ENCODE data around the gene ZNF423.

The ZNF423 gene

DNA sequence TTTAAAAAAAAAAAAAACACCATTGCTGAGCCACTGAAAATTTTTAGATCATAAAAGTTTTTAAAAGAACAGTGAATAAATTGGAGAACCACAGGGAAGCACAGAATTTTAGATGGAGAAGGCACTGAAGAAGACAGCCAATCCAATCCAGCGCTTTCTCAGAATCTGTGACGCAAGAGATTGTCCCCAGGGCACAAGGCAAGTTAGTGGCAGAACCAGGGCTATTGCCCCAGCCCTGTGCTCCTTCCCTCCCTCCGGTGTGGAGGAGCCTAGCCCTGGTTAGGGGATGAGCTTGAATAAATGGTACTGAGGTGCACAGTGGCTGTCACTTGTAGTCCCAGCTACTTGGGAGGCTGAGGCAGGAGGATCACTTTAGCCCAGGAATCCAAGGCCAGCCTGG, 108.3 kb downstream of the ZNF423 start:
- DNase-seq: no peak

DNA sequence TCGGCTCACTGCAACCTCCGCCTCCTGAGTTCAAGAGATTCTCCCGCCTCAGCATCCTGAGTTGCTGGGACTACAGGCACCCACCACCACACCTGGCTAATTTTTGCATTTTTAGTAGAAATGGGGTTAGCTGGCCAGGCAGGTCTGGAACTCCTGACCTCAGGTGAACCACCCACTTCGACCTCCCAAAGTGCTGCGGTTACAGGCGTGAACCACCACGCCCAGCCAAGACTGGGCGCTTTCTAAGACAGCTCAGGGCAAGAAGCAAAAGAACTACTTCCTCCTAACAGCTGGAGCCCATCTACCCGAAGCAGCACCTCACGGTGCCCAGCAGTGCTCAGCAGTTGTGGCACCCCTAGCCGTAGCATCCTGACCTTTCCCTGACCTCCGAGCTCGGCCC, 109.4 kb downstream of the ZNF423 start:
- no peak for DNase-seq

DNA sequence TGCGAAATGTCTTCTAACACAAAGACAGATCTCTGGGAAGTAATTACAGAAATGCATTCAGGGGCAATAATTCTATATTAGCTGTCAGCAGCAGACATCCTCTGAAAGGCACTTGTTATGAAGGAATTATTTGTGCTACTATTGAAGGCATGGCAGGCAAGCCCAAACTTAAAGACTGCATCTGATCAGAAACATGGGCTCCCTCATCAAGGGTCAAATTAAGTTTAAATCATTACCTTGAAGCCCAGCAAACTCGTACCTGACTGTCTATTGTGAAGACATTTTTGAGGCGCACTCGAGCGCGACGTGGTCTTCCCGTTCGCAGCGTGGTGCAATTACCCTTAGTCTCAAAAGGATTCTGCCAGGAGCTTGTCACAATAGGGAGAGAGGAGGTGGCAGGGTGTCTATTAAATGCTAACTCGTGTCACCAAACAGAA, 110.6 kb downstream of the ZNF423 start:
- DNase-seq: no peak

DNA sequence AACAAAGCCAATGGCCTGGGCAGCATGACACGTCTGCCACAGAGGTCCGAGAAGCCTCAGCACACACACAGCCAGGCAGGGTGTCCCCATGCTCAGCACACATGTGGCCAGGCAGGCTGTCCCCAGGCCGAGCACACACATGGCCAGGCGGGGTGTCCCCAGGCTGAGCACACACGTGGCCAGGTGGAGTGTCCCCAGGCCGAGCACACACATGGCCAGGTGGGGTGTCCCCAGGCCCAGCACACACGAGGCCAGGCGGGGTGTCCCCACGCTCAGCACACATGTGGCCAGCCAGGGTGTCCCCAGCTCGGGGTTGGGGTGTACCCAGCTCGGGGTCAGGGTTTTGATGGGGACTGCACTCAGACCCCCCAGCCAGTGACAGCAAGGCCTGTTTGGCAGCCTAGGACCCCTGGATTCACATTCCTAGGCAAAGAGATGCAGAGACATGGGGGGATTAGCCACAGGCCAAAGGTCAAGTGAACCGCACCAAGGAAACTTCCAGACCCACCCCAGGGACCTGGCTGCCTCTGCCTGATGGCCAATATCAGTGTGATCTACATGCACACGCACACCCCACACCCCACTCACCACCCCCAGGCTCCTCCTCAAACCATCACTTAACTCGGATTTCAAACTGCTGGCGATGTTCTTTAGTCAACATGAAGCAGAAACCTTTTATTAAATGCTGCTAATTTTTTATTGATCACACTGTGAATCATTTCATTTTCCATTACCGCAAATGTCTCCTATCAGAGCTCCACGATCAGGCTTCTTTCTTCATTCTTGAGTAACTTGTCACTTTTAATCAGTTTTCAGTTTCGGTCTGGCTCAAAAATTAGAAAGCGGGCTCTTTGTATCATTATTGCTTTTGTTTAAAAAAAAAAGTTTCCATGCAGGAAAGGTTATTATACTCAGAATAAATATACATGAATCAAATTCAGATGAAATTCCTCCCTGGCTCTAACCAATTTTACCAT, 111.4 kb downstream of the ZNF423 start:
- DNase-seq: no peak

DNA sequence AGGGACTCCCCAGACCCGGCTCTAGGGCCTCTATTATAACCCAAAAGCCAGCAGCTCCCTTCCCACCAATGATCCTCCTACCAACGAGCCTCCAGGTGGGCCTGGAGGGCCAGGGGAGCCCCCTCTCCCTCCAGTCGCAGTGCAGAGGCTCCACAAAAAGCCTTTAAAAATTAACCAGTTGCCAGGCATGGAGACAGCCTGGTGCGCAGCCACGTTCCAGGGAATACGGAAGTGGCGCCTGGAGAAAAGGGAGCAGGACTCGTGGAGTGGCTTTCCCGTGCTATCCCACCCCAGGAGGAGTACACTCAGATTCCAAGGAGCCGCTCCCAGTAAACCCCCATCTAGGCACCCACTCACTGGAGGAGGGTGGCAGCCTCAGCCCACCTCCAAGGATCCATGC, 112.3 kb downstream of the ZNF423 start:
- DNase-seq: no peak

DNA sequence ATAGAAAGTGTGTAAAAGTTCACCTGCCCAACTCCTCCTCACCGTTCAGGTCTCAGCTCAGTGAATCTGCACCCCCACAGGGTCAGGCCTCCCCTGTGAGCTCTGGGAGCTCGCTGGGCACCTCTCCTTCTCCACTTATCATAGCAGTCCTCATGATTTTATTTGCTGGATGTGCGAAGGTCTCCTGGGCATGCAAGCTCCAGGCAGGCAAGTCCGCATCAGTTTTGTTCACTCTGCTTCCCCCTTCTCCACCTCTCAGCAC, 112.8 kb downstream of the ZNF423 start:
- no peak for DNase-seq

DNA sequence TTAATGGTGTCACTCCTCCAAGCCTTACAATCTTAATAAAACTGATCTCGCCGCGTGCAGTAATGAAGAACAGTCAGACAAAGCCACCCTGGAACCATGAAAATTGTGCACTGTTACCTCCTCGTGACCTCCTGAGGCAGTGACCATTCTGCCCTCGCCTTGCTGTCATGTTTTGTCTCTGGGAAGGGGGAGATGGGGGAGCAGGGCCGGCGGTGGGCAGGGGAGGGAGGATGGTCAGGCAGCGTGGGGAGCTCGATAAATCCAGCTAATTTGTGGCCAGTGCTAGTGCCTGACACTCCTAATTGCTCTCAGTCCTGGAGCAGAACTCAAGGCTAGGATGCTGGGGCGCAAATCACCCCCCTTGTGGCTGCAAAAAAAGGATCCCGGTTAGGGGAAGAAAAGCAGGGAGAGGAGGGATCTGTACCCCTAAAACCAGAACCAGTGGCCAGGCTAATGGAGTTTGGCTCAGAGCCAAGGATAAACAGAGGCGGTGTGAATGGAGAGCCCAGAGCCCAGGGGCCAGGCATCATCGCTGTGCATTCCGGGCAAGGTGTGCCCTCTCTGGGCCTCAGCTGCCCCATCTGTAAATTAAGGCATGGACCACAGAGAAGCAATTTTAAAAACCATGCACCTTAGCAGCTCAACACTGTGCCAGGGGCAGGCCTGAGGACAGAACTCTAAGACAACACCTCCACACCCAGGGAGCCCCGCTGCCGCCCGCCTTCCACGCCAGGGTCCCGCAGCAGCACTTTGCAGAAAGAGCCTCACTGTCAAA, 113.3 kb downstream of the ZNF423 start:
- DNase-seq: no peak

DNA sequence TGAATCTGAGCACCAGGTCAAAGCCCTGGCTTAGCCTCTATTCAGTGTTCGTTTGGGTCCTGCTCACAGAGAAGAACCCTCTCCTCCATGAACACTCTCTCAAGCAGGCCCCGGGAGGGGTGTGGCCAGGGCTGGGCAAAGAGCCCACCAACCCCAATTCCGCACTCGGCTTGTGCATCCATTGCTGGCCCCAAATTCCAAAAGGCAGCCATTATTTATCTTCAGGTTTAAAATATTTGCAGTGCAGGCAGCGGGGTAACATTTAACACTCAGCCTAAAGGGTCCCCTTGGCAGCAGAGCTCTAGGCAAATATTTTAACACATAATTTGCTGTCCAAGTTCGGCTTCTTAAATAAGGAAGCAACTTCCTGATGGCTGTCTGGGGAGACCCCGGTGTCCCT, 115.7 kb downstream of the ZNF423 start:
- peak; percentile 83 for DNase-seq

DNA sequence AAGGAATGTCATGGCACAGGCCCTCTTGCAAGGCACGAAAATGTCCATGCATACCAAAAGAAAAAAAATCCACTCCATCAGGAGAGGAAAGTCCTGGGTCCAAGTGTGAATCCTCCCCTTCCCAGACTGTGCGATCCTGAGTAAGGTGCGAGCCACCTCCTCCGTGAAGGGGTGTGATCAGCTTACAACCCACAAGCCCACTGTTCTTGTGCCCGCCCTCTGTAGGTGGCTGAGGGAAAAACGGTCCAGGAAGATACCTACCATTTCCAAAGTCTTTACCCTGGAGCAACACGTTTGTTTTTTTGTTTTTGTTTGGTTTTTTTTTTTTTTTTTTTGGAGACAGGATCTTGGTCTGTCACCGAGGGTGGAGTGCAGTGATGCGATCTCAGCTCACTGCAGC, 116.5 kb downstream of the ZNF423 start:
- DNase-seq: no peak

DNA sequence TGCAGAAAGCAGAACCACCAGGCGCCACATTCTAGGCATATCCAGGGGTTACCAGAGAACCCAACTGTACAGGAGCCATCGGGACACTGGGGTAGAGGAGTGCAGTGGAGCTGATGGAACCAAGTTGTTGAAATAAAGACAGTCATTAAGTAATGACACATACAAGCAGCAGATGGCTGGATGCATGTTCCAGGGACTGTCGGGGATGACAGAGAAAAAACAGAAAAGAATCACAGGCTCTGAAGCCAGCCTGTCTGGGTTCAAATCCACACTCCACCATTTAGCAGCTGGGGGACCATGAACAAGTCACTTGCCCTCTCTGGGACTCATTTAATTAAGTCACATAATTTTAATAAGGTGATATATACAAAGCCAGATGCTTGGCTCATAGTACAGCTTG, 117.1 kb downstream of the ZNF423 start:
- DNase-seq: no peak

DNA sequence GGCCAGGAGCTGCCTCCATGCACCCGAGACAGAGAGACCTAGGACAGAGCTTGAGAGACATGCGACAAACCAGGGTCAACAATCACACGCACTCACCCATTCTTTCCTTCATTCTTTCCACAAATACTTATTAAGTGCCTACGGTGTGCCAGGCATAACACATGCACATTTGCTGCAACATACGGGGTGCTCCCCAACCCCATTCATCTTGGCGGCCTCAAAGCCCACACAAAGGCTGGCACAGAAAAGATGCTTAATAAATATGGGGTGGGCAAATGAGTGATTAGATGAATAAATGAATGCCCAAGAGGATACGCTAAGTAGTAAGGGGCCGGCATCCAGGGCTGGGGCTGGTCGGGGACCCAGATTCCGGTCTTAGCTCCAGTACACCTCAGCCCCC, 117.9 kb downstream of the ZNF423 start:
- DNase-seq: no peak

DNA sequence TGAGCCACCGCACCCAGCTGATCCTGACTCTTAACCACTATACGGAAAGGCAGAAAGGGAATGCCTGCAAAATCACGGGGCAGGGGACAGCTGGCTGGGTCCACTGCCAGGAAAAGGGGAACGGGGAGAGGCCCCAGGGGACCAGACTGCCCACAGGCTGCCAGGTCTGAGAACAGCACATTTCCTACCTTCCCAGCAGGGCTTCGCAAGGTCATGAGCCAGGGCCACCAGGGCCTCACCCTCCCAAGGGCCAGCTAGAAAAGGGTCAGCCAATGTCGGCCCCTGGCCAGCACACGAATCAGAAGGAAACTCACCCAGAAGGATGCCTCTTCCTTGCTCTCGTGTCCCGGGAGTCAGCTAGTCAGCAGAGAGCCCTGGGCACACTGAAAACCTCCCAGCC, 118.4 kb downstream of the ZNF423 start:
- DNase-seq: no peak

DNA sequence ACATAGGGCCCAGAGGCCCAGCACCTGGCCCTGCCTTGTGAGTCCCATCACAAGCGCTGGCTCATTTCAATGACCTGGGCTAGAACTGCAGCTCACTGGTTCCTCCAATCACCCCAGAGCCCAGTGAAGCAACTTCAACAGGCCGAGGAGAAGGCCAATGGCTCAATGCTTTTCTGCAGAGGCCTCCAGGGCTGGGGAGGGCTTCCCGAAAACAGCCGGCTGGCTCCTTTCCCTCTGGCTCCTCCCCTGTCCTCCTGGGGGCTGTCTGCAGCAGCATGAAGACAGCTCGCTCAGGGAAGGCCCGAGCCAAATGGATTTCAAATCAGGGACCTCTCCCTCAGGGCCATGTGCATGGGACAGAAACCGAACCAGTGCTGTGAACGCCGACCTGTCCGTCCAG, 121.6 kb downstream of the ZNF423 start:
- peak; percentile 66 for DNase-seq

DNA sequence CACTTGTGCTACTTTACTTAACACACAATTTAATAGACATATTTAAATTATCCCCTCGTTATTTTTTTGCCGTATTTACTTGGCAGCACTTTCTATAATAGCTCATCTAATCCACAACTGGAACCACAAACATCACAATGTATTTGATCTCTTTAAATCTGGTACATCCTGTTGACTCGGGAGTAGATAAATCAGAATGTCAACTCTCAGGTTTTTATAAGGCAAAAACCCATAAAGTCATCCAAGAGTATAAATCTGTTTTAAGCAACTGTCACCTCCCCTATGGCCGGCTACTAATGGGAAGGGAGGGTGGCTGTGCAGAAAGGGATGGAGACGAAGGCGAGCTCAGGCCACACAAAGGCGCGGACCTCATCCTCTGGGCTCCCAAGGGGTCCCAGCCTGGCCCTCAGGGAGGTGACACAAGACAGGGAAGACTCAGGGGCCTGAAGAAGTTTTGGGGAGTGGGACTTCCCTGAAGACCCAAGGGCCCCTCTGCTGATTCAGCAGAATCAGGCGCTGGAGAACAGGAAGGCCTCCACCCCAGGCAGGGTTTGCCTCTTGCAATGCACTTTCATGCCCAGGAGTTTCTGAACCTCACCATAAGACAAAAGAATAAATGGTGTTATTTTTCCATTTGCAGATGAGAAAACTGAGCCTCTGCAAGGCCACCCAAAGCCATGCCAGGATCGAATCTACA, 122.5 kb downstream of the ZNF423 start:
- no peak for DNase-seq

DNA sequence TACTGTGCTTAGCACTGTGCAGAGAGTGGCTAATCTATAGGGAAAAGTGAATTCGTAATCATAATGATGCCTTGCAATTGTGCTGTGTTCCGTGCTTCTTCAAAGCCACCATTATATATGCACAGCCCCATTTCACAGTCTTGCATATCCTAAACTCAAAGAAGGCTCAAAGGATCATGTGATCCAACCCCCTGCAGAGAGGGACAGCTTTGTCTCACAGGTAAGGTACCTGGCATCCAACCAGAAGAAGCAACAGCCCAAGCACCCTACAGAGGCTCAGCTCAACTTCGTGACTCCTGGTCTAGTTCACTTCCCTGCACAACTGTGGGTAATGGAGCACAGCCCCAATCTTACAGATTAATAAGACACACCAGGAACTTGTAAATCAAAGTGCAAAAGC, 124.0 kb downstream of the ZNF423 start:
- no peak for DNase-seq

DNA sequence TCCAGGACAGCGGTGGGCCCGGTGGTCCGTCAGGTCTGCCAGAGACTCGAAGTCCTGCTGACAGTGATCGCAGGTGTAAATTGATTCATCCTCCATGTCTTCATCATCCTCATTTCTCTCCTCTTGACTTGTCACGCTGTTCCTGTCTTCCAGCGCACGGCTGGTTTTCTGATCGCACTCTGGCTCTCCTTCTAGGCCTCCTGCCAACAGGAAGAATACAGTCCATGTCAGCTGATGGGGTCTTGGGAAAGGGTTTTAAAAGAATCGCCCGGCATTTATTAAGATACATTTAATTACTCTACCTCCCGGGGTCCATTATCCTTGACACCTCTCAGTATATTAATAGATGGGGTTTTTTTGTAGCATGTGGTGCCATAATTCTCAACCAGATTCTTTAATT, 125.1 kb downstream of the ZNF423 start:
- no peak for DNase-seq

DNA sequence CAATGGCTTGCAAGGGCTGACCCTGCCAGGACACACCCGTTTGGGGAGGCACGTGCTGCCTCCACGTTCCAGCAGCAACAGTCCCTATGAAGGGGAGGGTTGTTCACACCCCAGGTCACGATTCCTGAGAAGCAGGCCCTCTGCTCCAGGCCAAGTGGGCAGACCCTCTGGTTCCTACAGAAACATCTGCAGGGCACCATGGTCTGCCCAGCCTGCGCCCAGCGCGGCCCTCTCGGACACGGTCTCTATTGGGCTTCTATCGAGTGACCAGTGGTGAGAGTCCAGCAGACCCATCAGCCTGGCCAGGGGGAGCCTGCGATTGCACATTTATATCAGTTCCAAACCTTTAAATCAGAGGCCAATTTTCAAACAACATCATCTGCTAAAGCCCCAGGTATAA, 128.3 kb downstream of the ZNF423 start:
- no peak for DNase-seq

DNA sequence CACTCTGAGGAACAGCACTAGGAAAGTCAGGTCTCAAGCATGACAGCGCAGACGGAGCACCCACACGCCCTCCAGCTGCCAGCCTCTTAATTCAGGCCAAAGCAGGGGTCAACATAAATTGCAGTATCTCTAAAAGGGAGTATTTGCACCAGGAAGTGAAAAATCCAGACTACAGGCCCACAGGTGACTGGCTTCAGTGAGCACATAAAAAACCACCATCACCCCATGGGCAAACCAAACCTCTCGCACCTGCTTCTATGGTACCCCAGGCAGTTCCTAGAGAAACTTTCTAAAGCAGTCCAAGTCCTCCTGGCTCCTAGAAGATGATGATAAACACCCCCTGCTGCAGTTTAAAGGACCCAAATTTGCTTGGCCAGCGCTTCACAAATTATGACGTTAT, 129.8 kb downstream of the ZNF423 start:
- DNase-seq: no peak

DNA sequence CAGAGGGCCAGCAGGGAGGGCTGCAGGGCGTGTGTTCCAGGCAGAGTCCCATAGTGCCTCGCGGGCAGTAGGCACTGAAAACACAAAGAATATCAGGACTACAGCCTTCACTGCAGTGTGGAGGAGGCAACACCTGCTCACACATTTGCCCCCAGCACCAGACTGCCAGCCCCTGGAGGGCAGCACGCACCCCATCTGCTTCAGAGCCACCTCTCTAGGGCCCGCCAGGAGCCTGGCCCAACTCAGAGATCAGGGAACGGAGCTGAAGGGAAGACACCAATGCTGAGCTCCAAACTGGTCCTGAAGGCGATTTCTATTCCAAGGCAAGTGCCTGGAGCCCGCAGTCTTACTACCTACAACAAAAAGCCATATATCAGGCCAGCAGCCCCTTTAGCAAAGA, 130.3 kb downstream of the ZNF423 start:
- DNase-seq: no peak

DNA sequence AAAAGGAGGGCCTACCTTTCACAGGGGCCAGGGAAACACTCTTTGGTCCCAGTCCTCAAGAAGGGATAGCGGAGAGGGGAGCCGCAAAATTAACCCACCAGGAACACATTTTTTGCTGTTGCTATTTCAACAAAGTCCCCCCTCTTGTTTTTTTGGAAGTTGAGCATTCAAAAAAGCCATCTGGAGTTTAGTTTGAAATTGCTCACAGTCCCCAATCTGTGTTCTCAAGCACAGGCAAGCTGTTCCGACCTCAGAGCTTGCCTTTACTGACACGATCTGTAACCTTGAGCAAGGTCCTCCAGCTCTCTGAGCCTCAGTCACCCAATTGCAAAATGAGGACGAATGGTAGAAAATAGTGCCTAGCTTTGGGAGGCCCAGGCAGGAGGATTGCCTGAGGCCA, 131.1 kb downstream of the ZNF423 start:
- DNase-seq: no peak

DNA sequence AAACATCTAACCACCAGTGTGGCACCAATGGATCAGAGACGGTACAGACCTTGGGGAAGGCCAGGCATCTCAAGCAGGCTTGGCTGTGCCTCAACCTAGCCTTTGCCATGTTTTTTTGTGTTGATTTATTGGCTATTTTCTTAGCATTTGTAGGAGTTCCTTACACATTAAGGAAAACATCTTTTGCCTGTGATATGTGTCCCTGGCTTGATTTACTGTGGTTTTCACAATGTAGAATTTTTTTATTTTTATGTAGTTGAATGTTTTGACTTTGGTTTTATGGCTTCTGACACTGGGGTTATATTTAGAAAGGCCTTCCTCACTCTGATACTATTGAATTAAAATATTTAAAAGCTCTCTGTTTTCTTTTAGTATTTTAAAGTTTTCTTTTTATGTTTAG, 132.6 kb downstream of the ZNF423 start:
- DNase-seq: no peak

DNA sequence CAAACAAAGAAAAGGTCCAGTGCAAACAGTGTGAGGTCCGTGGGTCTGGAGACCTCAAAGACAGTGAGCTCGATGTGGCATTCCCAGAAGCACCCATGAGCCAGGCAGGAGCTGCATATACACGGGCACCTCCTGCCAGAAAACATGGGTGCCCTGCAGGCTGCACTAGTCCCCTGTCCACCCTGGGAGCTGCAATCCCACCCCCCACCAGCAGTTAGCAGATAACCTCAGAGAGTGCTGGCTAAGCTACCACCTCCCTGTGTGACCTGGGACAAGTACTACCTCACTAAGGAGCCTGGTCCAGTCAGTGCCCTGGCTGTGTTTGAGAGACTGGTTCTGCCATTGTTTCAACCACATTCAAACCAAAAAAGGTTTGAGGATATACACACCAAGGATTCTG, 135.7 kb downstream of the ZNF423 start:
- DNase-seq: no peak

DNA sequence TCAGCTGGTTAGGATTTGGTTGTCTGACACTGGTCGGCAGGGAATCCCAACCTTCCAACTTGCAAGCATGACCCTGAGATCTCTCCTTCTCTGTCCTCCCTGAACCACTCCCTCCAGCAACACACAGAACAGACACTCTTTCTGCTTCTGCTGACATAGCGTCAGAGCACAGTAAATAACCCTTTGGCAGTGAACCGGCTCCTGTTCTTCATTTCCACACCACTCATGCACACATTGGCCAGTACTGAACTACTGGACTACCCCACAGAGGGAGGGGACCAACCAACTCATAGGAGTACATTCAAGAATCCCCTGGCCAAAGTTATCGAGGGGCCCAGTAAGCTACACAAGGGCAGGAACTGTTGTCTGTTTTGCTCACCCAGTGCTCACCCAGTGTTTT, 138.2 kb downstream of the ZNF423 start:
- no peak for DNase-seq
